NCI-H82 (cell line): ENCODE results near the gene ATP10B.

Source experiments
- DNase-seq: peaks from one replicate; lab custom pipeline; 2025; lab: John Stamatoyannopoulos, UW

ATP10B gene

GRCh38 chr5:160638161-160638742 is 213.8 kb downstream of the ATP10B start:
- no peak for DNase-seq

GRCh38 chr5:160637357-160638090 is 214.5 kb downstream of the ATP10B start:
- DNase-seq, result no peak

GRCh38 chr5:160635663-160636062 is 216.3 kb downstream of the ATP10B start:
- no peak for DNase-seq

GRCh38 chr5:160635046-160635445 is 217.0 kb downstream of the ATP10B start:
- DNase-seq, result no peak

- peak; percentile 14 for DNase-seq
Measured at GRCh38 chr5:160629003-160629402, 223.0 kb downstream of the ATP10B start.

GRCh38 chr5:160628619-160628968 is 223.4 kb downstream of the ATP10B start:
- no peak for DNase-seq

- DNase-seq, result no peak
Measured at GRCh38 chr5:160627921-160628618, 223.9 kb downstream of the ATP10B start.

GRCh38 chr5:160626322-160626721 is 225.7 kb downstream of the ATP10B start:
- no peak for DNase-seq

GRCh38 chr5:160621526-160621925 is 230.5 kb downstream of the ATP10B start:
- DNase-seq, result no peak

- no peak for DNase-seq
Measured at GRCh38 chr5:160620401-160620800, 231.6 kb downstream of the ATP10B start.

- no peak for DNase-seq
Measured at GRCh38 chr5:160619381-160619780, 232.6 kb downstream of the ATP10B start.

GRCh38 chr5:160618286-160618685 is 233.7 kb downstream of the ATP10B start:
- no peak for DNase-seq

GRCh38 chr5:160616712-160617497 is 235.1 kb downstream of the ATP10B start:
- DNase-seq, result no peak

GRCh38 chr5:160614136-160614535 is 237.9 kb downstream of the ATP10B start:
- DNase-seq, result no peak

- no peak for DNase-seq
Measured at GRCh38 chr5:160605266-160605665, 246.7 kb downstream of the ATP10B start.

GRCh38 chr5:160604484-160604883 is 247.5 kb downstream of the ATP10B start:
- no peak for DNase-seq

- DNase-seq, result no peak
Measured at GRCh38 chr5:160602744-160603143, 249.3 kb downstream of the ATP10B start.

- DNase-seq, result no peak
Measured at GRCh38 chr5:160601046-160601445, 251.0 kb downstream of the ATP10B start.

- no peak for DNase-seq
Measured at GRCh38 chr5:160573318-160573717, 278.7 kb downstream of the ATP10B start.

- no peak for DNase-seq
Measured at GRCh38 chr5:160567031-160567705, 284.8 kb downstream of the ATP10B start.

- DNase-seq, result no peak
Measured at GRCh38 chr5:160565376-160565775, 286.6 kb downstream of the ATP10B start.

GRCh38 chr5:160556846-160557245 is 295.2 kb downstream of the ATP10B start:
- DNase-seq, result no peak
